Measurements from ENCODE around the gene FCHSD2.
A peak's percentile ranks its signal among the peaks of the same experiment; 100 is the strongest.
"Not testable (repeated sequence)": the region's sequence is repeated elsewhere in the genome, so short reads cannot be mapped to it uniquely, and the experiment has no call there.

The FCHSD2 gene

DNA sequence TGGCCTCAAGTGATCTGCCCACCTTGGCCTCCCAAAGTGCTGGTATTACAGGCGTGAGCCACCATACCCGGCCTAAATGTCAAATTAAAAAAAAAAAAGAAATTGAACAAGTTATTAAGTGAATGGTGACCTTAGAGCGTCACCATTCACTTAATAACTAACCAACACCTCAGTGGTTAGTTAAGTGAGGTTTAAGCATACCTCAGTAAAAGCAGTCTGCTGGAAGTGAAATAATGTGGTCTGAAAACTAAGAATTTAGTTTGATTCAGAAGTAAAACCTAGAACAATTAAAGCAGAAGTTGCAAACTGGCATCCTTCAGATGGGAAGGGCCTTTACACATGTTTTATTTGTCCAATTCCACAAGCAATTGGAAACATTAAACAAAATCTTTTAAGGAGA lies 71.5 kb downstream of the FCHSD2 start:
- no peak for DNase-seq (ENCODE audit: low read depth in 1 of 2, low spot score in 1 of 2)

DNA sequence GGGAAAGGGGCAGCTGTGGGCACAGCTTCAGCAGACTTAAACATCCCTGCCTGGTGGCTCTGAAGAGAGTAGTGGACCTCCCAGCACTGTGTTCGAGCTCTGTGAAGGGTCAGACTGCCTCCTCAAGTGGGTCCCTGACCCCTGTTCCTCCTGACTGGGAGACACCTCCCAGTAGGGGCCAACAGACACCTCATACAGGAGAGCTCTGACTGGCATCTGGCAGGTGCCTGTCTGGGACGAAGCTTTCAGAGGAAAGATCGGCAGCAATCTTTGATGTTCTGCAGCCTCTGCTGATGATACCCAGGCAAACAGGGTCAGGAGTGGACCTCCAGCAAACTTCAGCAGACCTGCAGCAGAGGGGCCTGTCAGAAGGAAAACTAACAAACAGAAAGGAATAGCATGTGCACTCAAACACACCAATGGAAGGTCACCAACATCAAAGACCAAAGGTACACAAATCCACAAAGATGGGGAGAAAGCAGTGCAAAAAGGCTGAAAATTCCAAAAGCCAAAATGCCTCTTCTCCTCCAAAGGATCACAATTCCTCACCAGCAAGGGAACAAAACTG lies 80.2 kb downstream of the FCHSD2 start:
- DNase-seq (ENCODE audit: low read depth in 1 of 2, low spot score in 1 of 2): not testable (repeated sequence)

DNA sequence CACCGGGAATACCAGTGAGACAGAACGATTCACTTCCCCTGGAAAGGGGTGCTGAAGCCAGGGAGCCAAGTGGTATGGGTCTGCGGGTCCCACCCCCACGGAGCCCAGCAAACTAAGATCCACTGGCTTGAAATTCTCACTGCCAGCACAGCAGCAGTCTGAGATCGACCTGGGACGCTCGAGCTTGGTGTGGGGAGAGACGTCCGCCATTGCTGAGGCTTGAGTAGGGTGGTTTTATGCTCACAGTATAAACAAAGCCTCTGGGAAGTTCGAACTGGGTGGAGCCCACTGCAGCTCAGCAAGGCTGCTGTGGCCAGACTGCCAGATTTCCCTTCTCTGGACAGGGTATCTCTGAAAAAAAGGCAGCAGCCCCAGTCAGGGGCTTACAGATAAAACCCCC lies 80.7 kb downstream of the FCHSD2 start:
- DNase-seq (ENCODE audit: low read depth in 1 of 2, low spot score in 1 of 2): not testable (repeated sequence)

DNA sequence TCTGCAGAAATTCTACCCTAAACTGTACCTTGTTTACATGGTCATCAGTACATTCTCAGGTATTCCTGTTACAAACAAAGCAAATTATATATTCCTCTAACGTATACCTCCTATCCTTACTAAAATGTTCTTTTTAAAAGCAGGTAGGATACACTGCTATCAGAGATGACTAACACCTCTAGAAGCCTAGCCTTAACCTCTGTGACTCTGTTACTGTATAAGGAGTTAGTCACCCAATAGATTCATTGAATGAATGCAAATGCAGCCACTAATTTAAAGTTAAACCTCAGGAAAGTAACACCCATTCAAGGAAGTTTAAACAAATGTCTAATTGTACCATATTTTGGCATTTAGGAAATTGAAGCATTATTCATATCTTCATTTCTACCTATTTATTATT lies 82.2 kb downstream of the FCHSD2 start:
- no peak for DNase-seq (ENCODE audit: low read depth in 1 of 2, low spot score in 1 of 2)

DNA sequence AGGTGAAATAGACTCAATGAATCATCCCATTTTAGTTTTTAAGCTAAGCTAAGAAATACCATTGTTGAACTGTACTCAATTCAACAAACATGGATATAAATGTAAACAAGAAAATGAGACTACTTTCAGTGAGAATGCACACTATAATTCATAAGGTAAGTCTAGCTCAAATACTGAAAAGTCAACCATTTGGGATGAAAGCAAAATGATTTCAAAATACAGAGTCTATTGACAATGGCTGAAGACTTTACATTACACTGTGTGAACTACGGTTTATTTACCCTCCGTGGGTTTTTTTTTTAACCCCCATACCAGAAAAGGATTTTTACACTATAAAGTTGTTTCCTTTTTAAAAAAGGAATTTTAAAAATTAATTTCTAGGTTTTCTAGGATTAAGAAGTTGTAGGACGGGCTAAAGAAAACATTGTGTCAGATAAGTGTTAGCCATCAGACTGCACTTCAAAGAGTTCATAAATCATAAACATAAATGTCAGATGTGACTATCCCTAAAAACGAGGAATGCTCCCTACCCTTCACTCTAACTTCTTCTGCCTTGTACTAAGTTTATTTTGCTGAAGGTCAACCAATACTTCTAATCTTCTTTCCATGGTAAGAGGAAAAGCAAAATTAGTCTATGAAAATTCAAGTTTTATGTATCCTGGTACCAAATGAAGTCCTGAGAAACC lies 83.0 kb downstream of the FCHSD2 start:
- no peak for DNase-seq (ENCODE audit: low read depth in 1 of 2, low spot score in 1 of 2)

DNA sequence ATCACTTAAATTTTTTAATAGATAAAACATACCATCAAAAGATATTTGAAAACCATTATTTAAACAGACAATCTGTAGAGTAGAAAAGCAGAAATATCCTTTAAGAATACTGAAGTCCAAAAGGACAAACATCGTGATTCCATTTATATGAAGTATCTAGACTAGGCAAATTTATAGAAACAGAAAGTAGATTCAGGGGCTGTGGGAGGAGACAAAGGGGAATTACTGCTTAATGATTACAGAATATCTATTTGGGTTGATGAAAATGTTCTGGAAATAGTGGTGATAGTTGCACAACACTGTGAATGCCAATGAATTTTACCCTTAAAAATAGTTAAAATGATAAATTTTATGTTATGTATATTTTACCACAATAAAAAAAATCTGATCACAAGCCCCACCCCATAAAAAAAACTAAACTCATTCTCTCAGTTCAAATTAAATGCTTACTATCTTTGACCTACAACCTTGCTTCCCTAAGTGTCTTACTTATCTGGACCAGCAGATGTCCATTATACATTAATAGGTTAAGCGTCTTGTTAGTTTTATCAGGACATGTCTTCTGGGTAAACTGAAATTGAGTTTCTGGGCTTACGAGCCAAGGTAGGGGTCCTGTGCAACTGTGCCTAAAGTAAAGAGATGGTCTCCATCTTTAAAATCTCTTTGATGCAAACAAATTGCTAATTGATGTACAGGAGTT lies 86.3 kb downstream of the FCHSD2 start:
- no peak for DNase-seq (ENCODE audit: low read depth in 1 of 2, low spot score in 1 of 2)

DNA sequence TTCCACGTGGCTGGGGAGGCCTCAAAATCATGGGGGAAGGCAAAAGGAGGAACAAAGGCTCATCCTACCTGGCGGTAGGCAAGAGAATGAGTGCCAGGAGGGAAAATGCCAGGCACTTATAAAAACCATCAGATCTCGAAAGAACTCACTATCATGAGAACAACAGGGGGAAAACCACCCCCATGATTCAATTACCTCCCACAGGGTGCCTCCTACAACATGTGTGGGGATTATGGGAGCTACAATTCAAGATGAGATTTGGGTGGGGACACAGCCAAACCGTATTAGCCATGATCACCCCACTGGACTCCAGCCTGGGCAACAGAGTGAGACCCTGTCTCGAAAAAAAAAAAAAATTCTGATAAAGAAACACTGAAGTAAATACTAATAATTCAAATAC lies 87.1 kb downstream of the FCHSD2 start:
- no peak for DNase-seq (ENCODE audit: low read depth in 1 of 2, low spot score in 1 of 2)

DNA sequence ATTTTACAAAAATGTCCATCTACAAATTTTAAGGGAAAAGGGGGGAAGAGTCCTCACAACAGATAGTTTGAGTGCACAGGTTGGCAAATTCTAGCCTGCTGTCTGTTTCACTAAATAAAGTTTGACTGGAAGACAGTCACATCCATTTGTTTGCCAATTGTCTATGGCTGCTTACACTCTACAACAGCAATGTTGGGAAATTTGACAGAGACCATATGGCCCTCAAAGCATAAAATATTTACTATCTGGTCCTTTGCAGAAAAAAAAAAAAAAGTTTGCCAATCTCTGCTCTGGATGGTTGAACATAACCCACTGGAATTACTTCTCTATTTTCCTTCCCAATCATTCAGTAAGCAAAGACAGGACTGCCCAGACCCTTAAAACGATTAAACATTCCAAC lies 88.2 kb downstream of the FCHSD2 start:
- DNase-seq (ENCODE audit: low read depth in 1 of 2, low spot score in 1 of 2): no peak

DNA sequence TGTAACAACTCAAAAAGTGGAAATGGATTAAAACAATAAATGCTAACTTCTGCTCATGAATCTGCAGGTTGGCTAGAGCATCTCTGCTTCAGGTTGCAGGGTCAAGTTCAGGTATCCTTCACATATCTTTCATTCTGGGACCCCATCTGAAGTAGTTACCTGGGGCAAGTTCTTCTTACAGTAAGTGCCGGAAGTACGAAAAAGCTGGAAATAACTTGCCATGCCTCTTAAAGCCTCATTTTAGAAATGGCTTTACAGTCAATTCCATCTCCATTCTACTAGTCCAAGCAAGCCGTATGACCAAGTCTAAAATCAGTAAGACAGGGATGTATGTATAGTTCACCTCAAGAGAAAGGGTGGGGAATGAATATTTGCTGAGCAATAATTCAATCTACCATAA lies 93.7 kb downstream of the FCHSD2 start:
- DNase-seq (ENCODE audit: low read depth in 1 of 2, low spot score in 1 of 2): no peak

DNA sequence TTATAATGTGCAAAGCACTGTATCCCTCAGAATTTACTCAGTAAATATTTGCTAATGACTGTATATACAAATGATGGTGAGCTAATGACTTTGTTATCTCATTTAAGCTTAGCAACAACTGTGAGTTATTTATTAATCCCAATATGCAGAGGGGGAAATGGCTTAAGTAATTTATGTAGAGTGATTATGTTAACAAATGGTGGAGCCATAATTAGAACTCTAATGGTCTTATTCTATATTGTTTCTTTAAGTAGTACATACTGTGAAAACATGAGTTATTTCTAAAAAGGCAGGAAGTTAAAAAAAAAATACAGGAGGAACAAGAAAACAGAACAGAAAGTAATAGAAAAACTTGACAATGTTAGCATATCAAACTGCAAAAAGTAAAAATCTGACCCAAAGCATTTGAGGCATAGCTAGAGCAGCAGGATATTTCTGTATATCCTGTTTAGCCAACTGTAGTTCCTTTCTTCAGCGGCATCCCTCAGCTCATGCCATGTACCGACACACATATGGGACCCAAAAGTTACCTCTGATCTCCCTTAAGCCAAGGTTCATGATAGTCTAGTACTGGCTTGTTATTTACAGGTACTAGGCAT lies 94.2 kb downstream of the FCHSD2 start:
- no peak for DNase-seq (ENCODE audit: low read depth in 1 of 2, low spot score in 1 of 2)

DNA sequence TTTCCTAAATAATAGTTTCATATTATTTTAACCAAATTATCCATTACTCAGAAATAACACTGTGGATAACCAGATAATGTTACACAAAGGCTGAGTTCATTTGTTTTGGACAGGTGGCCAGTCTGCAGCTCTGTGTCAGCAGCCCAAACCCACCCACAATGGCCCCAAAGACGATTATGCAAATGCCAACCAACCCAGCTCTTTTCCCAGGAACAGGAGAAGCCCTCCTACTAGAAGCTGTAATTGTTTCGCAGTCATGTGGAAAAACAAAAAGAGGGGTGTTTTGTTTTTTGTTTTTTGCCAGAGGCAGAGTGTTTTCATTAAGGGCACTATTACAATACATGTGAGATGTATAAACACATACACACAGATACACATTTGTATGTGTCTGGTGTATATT lies 102.1 kb downstream of the FCHSD2 start:
- no peak for DNase-seq (ENCODE audit: low read depth in 1 of 2, low spot score in 1 of 2)

DNA sequence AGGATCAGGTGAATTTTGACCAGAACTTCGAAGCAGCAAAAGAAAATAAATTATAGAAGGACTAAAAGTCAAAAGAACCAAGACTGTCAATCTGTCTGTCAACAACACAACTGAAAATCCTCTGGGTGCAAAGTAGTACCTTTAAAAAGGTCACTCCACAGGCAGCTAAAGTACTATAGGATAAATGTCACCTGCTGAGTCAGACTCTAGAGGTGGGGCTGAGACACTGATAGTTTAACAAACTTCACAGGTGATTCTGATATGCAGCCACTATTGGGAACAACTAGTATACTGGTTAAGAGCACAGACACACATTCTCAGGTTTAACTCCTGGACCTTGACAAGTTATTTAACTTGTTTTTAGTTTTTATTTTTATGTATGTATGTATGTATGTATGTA lies 107.3 kb downstream of the FCHSD2 start:
- DNase-seq (ENCODE audit: low read depth in 1 of 2, low spot score in 1 of 2): peak in 1 of 2 donors; percentile 18

DNA sequence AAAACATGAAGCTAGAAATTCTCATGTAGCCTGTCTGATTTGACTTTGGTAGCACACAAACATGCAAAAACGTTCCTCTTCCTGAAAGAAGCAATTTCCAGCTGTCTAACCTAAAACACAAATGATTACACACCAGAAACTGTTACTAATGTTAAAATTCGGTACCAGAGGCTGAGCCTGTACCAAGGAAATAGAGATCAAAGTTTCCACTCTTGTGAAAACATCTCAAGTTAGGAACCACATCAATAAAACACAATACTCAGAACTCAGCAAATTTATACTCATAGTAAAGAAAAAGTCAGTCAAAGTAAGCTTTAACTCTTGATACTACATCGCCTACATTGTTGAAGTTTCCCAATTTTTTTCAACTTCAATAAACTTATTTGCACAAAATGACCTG lies 107.8 kb downstream of the FCHSD2 start:
- peak in 1 of 2 donors; percentile 14 for DNase-seq (ENCODE audit: low read depth in 1 of 2, low spot score in 1 of 2)

DNA sequence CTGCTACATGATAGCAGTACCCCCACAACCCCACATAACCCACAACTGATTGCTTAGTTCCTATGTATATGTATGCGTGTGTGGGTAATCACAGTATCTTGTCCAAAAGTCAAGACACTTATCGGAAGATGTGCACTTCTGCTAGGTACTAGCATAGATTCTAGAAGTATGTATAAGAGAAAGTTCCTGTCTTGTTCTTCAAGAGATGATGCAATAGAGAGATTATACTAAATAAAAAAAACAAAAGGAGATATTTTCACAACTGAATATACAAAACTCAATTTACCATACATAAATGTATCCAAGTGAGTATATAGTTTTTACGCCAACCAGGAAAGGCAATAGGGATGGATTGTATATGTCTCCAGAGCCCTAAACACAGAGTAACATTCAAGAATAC lies 112.0 kb downstream of the FCHSD2 start:
- no peak for DNase-seq (ENCODE audit: low read depth in 1 of 2, low spot score in 1 of 2)

DNA sequence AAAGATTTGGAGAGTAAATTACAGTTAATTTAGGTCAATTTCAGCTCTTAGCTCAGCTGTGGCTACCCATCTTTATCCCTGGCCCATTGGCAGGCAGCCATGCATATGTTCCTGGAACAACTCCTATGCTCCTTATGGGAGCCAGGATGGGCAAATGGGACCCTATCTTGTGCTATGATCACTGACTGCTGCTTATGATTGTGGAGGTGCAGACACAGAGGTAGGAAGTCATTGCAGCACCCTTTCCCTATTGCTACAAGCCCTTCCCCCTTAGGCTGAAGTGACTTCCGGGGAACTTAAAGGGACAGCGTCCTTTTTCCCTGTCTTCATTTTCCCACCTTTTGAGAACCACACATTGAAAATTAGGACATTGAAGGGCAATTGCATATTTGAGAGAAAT lies 112.7 kb downstream of the FCHSD2 start:
- DNase-seq (ENCODE audit: low read depth in 1 of 2, low spot score in 1 of 2): no peak

DNA sequence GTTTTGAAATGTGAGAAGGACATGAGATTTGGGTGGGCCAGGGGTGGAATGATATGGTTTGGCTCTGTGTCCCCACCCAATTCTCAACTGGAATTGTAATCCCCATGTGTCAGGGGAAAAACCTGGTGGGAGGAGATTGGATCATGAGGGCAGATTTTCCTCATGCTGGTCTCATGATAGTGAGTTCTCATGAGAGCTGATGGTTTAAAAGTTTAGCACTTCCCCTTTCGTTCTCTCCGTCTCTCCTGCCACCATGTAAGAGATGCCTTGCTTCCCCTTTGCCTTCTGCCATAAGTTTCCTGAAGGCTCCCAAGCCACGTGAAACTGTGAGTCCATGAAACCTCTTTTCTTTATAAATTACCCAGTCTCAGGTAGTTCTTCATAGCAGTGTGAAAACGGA lies 113.5 kb downstream of the FCHSD2 start:
- DNase-seq (ENCODE audit: low read depth in 1 of 2, low spot score in 1 of 2): no peak

DNA sequence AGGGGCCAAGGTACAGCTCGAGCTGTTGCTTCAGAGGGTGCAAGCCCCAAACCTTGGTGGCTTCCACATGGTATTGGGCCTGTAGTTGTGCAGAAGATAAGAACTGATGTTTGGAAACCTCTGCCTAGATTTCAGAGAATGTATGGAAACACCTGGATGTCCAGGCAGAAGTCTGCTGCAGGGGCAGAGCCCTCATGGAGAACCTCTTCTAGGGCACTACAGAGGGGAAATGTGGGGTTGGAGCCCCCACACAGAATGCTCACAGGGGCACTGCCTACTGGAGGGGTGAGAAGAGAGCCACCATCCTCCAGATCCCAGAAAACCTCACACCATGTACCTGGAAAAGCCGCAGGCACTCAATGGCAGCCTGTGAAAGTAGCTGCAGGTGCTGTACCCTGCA lies 114.3 kb downstream of the FCHSD2 start:
- DNase-seq (ENCODE audit: low read depth in 1 of 2, low spot score in 1 of 2): not testable (repeated sequence)

DNA sequence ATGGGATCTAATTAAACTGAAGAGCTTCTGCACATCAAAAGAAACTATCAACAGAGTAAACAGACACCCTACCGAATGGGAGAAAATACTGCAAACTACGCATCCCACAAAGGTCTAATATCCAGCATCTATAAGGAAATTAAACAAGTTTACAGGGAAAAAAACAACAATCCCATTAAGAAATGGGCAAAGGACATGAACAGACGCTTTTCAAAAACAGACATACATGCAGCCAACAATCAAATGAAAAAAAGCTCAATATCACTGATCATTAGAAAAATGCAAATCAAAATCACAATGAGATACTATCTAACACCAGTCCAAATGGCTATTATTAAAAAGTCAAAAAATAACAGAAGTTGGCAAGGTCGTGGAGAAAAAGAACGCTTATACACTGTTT lies 117.5 kb downstream of the FCHSD2 start:
- DNase-seq (ENCODE audit: low read depth in 1 of 2, low spot score in 1 of 2): no peak

DNA sequence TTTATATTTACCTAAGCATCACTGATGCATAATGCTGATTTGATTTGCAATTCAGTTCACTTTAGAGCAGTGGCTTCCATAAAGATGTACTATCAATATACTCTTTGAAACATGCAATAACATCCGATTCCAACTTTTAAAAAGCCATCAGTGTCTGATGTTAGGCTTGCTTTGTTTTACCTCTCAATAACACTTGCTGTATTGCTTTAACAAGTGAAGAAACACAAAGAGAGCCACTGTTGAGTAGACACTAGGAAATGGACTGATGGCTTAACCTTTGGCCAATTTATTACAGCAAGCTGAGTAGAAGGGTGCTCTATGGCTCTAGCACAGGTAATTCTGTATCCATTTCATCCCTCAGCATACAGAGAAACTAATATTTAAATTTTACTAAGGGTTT lies 122.1 kb downstream of the FCHSD2 start:
- no peak for DNase-seq (ENCODE audit: low read depth in 1 of 2, low spot score in 1 of 2)

DNA sequence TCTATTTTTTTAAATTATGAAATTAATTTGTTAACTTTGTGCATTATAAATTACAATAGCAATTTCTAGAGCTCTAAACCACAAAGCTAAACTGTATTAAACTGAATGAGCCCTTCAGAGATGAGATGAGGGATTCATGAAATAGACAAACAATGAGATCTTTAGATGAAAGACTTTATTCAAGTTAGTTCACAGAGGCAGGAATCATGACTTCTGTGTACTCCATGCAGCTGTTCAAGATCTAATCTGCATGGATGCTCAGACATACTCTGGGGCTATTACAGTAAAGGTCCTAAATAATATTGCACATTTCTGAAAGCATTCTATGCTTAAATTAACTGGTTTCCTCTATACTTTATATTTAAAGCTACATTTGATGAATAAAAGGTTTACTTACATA lies 122.7 kb downstream of the FCHSD2 start:
- DNase-seq (ENCODE audit: low read depth in 1 of 2, low spot score in 1 of 2): no peak

DNA sequence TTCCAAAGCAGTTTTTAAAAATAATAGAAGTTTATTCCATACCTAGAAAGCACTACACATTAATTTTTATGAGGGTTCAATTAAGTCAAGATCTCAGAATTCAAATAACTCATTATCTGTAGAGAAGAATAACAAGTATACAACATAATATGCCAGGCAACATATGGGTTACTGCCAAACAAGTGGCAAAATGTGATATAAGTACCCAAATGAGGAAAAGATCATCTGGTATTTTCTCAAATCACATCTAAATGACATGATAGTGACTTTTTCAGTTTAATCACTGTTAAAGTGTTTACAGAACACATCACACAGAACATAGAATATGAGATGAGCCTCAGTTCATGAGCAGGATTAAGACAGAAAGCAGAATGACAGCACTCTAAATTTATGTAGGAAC lies 123.3 kb downstream of the FCHSD2 start:
- DNase-seq (ENCODE audit: low read depth in 1 of 2, low spot score in 1 of 2): no peak

DNA sequence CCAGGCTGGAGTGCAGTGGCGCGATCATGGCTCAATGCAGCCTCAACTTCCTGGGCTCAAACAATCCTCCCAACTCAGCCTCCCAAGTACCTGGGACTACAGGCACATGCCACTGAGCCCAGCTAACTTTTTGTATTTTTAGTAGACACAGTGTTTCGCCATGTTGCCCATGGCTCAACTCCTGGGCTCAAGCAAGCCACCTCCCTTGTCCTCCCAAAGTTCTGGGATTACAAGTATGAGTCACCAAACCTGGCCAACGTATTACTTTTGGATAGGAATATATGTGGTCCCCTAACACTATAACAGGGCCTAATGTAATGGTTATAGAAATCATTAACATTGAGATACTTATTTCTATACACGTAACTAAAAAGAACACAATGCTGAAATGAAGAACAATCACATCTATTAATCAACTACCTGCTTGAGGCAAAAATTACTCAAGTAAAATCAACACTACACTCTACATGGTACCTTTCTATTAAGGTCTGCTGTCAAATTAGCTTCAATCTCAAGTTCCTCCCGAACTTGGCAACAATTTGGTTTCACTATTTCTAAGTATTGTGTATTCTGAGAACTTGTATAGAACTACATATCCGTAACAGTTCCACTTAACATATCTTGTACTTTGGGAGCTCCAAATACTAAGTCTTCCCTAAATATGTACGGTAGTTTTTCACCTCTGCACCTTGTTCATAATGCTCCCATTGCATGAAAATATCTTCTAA lies 124.9 kb downstream of the FCHSD2 start:
- no peak for DNase-seq (ENCODE audit: low read depth in 1 of 2, low spot score in 1 of 2)

Measured in activated CD4-positive, alpha-beta T cell treated with anti-CD3 and anti-CD28 coated beads, Interleukin-2, amount 50 U/mL, for 24 hours (primary cell).